GM19099 (cell line): ENCODE results near the gene ITPR3.

Source experiments
- POLR2A ChIP-seq: IDR thresholded peaks from 3 replicates; pipeline ENCODE4 v1.6.1; 2011; ENCODE audit warnings: low read depth; ENCODE audit not compliant: insufficient read length; ENCODE audit errors: extremely low read depth

ITPR3 gene

GRCh38 chr6:33619166-33619840 lies 1.8 kb upstream of the ITPR3 start:
- no peak for TF ChIP-seq POLR2A

- no peak for TF ChIP-seq POLR2A
These were observed 815 bp upstream of the ITPR3 start for GRCh38 chr6:33620158-33620855.

GRCh38 chr6:33621711-33622388 lies 728 bp downstream of the ITPR3 start:
- no peak for TF ChIP-seq POLR2A

- TF ChIP-seq POLR2A: no peak
These were observed 1.6 kb downstream of the ITPR3 start for GRCh38 chr6:33622456-33623431.

GRCh38 chr6:33623895-33624381 lies 2.8 kb downstream of the ITPR3 start:
- no peak for TF ChIP-seq POLR2A

GRCh38 chr6:33624856-33625255 lies 3.7 kb downstream of the ITPR3 start:
- TF ChIP-seq POLR2A: no peak

GRCh38 chr6:33627876-33628275 lies 6.8 kb downstream of the ITPR3 start:
- TF ChIP-seq POLR2A: no peak

GRCh38 chr6:33628401-33628964 lies 7.4 kb downstream of the ITPR3 start:
- no peak for TF ChIP-seq POLR2A

GRCh38 chr6:33630014-33630413 lies 8.9 kb downstream of the ITPR3 start:
- no peak for TF ChIP-seq POLR2A

- no peak for TF ChIP-seq POLR2A
These were observed 10.9 kb downstream of the ITPR3 start for GRCh38 chr6:33631971-33632557.

GRCh38 chr6:33632558-33633039 lies 11.5 kb downstream of the ITPR3 start:
- TF ChIP-seq POLR2A: no peak

- no peak for TF ChIP-seq POLR2A
These were observed 12.0 kb downstream of the ITPR3 start for GRCh38 chr6:33633084-33633461.

- no peak for TF ChIP-seq POLR2A
These were observed 12.5 kb downstream of the ITPR3 start for GRCh38 chr6:33633462-33634158.
